ENCODE results near the gene SLC39A9.

DNA sequence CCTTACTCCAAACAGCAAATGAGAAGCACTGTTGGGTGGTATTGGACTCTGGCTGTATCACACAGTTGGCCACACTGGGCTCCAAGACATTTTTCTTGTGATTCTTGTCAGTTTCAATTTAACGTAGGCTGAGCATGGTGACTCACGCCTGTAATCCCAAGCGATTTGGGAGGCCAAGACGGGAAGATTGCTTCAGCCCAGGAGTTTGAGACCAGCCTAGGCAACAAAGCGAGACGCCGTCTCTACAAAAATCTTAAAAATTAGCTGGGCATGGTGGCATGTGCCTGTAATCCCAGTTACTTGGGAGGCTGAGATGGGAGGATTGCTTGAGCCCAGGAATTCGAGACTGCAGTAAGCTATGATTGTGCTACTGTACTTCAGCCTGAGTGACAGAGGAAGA, 50.7 kb downstream of the SLC39A9 start:
- TF ChIP-seq FOSL1 (IDR thresholded peaks at IDR 0.05; ENCODE audit: low read depth) (no peak), EZH2phosphoT487 (IDR thresholded peaks at IDR 0.05; ENCODE audit: borderline replicate concordance) (no peak), ZNF274 (IDR thresholded peaks at IDR 0.05; ENCODE audit: low read depth, low read length) (no peak), POLR2A (IDR thresholded peaks at IDR 0.05; ENCODE audit: borderline replicate concordance, extremely low read depth, insufficient read depth, insufficient read length) (no peak), SRF (IDR thresholded peaks at IDR 0.05; ENCODE audit: low read depth) (no peak)
- TF ChIP-seq, protein P1, sequence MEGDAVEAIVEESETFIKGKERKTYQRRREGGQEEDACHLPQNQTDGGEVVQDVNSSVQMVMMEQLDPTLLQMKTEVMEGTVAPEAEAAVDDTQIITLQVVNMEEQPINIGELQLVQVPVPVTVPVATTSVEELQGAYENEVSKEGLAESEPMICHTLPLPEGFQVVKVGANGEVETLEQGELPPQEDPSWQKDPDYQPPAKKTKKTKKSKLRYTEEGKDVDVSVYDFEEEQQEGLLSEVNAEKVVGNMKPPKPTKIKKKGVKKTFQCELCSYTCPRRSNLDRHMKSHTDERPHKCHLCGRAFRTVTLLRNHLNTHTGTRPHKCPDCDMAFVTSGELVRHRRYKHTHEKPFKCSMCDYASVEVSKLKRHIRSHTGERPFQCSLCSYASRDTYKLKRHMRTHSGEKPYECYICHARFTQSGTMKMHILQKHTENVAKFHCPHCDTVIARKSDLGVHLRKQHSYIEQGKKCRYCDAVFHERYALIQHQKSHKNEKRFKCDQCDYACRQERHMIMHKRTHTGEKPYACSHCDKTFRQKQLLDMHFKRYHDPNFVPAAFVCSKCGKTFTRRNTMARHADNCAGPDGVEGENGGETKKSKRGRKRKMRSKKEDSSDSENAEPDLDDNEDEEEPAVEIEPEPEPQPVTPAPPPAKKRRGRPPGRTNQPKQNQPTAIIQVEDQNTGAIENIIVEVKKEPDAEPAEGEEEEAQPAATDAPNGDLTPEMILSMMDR (IDR thresholded peaks at IDR 0.05 in 2 of 3, conservative IDR thresholded peaks at IDR 0.05 in 1 of 3; ENCODE audit: borderline replicate concordance in 1 of 3, insufficient read depth in 1 of 3, low read depth in 2 of 3, low read length in 2 of 3): no peak
- TF ChIP-seq, protein P2, sequence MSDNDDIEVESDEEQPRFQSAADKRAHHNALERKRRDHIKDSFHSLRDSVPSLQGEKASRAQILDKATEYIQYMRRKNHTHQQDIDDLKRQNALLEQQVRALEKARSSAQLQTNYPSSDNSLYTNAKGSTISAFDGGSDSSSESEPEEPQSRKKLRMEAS (IDR thresholded peaks at IDR 0.05): no peak
- TF ChIP-seq, protein P3, sequence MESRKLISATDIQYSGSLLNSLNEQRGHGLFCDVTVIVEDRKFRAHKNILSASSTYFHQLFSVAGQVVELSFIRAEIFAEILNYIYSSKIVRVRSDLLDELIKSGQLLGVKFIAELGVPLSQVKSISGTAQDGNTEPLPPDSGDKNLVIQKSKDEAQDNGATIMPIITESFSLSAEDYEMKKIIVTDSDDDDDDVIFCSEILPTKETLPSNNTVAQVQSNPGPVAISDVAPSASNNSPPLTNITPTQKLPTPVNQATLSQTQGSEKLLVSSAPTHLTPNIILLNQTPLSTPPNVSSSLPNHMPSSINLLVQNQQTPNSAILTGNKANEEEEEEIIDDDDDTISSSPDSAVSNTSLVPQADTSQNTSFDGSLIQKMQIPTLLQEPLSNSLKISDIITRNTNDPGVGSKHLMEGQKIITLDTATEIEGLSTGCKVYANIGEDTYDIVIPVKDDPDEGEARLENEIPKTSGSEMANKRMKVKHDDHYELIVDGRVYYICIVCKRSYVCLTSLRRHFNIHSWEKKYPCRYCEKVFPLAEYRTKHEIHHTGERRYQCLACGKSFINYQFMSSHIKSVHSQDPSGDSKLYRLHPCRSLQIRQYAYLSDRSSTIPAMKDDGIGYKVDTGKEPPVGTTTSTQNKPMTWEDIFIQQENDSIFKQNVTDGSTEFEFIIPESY (IDR thresholded peaks at IDR 0.05; ENCODE audit: extremely low read depth, insufficient replicate concordance, low read length): no peak
- TF ChIP-seq, protein P4, sequence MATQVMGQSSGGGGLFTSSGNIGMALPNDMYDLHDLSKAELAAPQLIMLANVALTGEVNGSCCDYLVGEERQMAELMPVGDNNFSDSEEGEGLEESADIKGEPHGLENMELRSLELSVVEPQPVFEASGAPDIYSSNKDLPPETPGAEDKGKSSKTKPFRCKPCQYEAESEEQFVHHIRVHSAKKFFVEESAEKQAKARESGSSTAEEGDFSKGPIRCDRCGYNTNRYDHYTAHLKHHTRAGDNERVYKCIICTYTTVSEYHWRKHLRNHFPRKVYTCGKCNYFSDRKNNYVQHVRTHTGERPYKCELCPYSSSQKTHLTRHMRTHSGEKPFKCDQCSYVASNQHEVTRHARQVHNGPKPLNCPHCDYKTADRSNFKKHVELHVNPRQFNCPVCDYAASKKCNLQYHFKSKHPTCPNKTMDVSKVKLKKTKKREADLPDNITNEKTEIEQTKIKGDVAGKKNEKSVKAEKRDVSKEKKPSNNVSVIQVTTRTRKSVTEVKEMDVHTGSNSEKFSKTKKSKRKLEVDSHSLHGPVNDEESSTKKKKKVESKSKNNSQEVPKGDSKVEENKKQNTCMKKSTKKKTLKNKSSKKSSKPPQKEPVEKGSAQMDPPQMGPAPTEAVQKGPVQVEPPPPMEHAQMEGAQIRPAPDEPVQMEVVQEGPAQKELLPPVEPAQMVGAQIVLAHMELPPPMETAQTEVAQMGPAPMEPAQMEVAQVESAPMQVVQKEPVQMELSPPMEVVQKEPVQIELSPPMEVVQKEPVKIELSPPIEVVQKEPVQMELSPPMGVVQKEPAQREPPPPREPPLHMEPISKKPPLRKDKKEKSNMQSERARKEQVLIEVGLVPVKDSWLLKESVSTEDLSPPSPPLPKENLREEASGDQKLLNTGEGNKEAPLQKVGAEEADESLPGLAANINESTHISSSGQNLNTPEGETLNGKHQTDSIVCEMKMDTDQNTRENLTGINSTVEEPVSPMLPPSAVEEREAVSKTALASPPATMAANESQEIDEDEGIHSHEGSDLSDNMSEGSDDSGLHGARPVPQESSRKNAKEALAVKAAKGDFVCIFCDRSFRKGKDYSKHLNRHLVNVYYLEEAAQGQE (IDR thresholded peaks at IDR 0.05; ENCODE audit: low read depth): no peak
